Nephron progenitor cell (in vitro differentiated cells): ENCODE measurements around the gene CRY1.

Source experiments
- DNase-seq: peaks from one replicate; pipeline ENCODE4 v3.0.0; 2021
- H3K27ac Mint-ChIP-seq: 2 replicates; pipeline ENCODE4 v1.8.0; 2021; ENCODE audit warnings: mild to moderate bottlenecking, moderate library complexity, mixed read lengths
- H3K27me3 Mint-ChIP-seq: 2 replicates; pipeline ENCODE4 v1.8.0; 2021; ENCODE audit warnings: mild to moderate bottlenecking, low read depth, mixed read lengths; ENCODE audit not compliant: poor library complexity
- H3K36me3 Mint-ChIP-seq: 2 replicates; pipeline ENCODE4 v1.8.0; 2021; ENCODE audit warnings: low read depth, mixed read lengths
- H3K4me1 Mint-ChIP-seq: 2 replicates; pipeline ENCODE4 v1.8.0; 2021; ENCODE audit warnings: mixed read lengths
- H3K4me3 Mint-ChIP-seq: 2 replicates; pipeline ENCODE4 v1.8.0; 2021; ENCODE audit warnings: mild to moderate bottlenecking, moderate library complexity, mixed read lengths
- H3K9me3 Mint-ChIP-seq: 2 replicates; pipeline ENCODE4 v1.8.0; 2021; ENCODE audit warnings: mild to moderate bottlenecking, moderate library complexity, mixed read lengths
- TF ChIP-seq, protein P1 (sequence below): fragments of 200-600 bp; sonication (generic); IDR thresholded peaks from 2 replicates; pipeline ENCODE4 v1.5.0; 2021; ENCODE audit warnings: antibody characterized with exemption

CRY1 gene

DNA sequence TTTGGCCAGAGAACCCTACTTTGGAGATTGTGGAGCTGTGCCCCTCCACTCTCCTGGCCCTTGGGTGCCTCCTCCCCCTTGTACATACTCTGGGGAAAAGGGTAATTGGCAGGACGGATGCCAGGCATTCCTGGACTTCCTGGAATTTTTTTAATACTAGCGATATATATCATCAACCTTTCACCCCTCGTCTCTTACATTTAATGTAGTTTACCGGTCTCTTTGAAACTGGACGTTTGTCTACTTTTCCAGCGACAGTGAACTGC lies 767 bp upstream of the CRY1 start:
- Mint-ChIP-seq H3K27ac (peak overlapping the region; percentile 100), H3K4me1 (peaks cover 12% of the 10 kb centered on the region), H3K27me3 (peaks cover 10% of the 10 kb centered on the region), H3K9me3 (peaks cover 20% of the 10 kb centered on the region), H3K4me3 (no peak overlapping the region), H3K36me3 (peaks cover 7% of the 10 kb centered on the region)
- TF ChIP-seq, protein P1, sequence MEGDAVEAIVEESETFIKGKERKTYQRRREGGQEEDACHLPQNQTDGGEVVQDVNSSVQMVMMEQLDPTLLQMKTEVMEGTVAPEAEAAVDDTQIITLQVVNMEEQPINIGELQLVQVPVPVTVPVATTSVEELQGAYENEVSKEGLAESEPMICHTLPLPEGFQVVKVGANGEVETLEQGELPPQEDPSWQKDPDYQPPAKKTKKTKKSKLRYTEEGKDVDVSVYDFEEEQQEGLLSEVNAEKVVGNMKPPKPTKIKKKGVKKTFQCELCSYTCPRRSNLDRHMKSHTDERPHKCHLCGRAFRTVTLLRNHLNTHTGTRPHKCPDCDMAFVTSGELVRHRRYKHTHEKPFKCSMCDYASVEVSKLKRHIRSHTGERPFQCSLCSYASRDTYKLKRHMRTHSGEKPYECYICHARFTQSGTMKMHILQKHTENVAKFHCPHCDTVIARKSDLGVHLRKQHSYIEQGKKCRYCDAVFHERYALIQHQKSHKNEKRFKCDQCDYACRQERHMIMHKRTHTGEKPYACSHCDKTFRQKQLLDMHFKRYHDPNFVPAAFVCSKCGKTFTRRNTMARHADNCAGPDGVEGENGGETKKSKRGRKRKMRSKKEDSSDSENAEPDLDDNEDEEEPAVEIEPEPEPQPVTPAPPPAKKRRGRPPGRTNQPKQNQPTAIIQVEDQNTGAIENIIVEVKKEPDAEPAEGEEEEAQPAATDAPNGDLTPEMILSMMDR: no peak
- DNase-seq: no peak

DNA sequence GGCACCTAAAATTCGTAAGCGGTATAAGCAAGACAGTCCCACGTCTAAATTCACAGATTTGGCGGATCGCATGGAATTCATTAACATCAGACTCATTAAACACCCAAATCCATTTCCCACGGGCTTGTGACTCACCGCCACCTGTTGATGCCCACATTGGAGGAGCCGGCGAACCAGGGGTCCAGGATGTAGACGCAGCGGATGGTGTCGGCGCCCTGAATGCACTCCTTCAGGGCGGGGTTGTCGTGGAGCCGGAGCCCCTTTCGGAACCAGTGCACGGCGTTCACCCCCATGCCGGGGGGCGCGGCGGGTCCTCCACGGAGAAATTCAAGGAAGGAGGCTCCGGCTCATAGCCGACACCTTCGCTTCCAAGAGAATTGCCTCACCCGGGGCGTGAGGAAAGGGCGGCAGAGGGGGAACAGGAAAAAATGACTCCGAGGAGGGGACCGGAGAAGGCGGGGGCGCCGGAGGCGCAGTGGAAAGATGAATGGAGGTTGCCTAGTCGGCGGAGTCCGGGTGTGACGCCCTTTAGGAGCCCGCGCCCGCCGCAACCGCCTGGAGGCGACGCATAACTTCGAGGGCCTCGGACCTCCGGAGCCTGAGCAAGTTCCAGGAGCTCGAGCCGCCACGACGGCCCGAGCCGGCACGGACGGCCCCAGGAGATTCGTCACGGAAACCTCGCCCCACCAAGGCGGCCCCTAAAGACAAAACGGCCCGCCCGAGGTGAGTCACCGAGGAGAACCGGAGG lies 506 bp downstream of the CRY1 start:
- Mint-ChIP-seq H3K27me3 (peaks cover 3% of the 10 kb centered on the region), H3K27ac (no peak overlapping the region), H3K4me1 (peaks cover 12% of the 10 kb centered on the region), H3K36me3 (peaks cover 17% of the 10 kb centered on the region), H3K4me3 (no peak overlapping the region), H3K9me3 (peaks cover 20% of the 10 kb centered on the region)
- DNase-seq: peak; percentile 61
- TF ChIP-seq, protein P1: no peak

DNA sequence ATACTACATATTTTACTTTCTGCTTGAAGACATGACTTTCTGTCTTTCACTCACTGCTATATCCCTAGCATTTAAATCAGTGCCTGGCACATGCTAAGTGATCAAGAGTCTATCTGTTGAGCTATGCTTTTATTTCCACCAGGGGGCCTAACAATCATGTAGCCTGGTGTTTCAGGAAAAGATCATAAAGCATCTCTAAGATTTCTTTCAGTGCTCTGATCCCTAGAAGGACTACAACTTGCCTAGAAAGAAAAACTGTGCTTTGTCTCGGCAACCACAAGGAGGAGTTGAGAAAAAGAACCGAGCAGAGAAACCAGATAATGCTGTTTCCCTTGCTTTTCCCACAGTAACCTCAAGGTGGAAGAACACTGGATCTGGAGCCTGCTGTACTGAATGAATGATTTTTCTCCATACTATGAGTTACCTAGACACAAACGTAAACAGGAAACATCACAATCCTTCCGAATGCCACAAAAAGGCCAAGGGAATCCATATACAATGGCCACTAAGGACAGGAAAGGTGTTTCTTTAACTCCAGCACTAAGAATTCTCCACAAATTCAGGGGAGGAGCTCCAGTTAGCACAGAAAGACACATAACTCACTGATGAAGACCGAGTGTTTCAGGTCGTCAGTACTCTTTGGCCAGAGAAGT lies 1.2 kb downstream of the CRY1 start:
- DNase-seq: peak; percentile 26
- no peak overlapping the region for H3K27ac Mint-ChIP-seq
- H3K4me3 Mint-ChIP-seq: no peak overlapping the region
- H3K36me3 Mint-ChIP-seq: peaks cover 22% of the 10 kb centered on the region
- peaks cover 3% of the 10 kb centered on the region for H3K27me3 Mint-ChIP-seq
- TF ChIP-seq, protein P1: peak; percentile 77
- H3K4me1 Mint-ChIP-seq: peaks cover 12% of the 10 kb centered on the region
- peaks cover 13% of the 10 kb centered on the region for H3K9me3 Mint-ChIP-seq

DNA sequence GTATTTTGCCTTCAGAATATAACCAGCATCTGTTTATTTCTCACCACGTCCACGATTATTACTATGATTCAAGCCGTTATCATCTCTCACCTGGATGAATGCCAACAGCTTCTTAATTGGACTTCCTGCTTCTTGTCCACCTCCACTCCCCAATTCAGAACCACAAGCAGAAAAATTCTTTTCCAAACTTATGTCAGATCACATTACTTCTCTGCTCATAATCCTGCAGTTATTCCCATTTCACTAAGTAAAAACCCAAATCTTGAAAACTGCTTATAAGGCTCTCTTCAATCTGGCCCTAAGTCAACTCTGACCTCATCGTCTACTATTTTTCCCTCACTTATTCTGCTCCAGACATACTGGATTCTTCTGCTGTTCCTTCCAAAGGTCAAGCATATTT lies 2.0 kb downstream of the CRY1 start:
- H3K9me3 Mint-ChIP-seq: peaks cover 9% of the 10 kb centered on the region
- TF ChIP-seq, protein P1: no peak
- H3K27ac Mint-ChIP-seq: no peak overlapping the region
- peaks cover 29% of the 10 kb centered on the region for H3K36me3 Mint-ChIP-seq
- DNase-seq: no peak
- H3K4me3 Mint-ChIP-seq: no peak overlapping the region
- peaks cover 3% of the 10 kb centered on the region for H3K27me3 Mint-ChIP-seq
- H3K4me1 Mint-ChIP-seq: peaks cover 12% of the 10 kb centered on the region

DNA sequence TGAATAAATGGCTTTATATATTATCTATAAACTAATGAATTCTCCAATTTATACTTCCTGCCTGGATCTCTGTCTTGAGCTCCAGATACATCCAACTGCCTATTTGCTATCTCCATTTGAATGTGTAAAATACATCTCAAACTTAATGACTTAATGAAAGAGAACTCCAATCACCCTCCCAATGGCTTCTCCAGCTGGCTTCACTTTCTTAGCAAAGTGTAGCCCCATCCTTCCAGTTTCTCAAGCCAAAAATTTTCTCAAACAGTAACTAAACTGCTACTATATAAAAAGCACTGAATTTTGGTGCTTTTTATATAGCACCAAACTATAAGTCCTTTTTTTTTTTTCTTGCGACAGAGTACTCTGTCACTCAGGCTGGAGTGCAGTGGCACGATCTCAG lies 2.6 kb downstream of the CRY1 start:
- peaks cover 3% of the 10 kb centered on the region for H3K27me3 Mint-ChIP-seq
- H3K36me3 Mint-ChIP-seq: peaks cover 27% of the 10 kb centered on the region
- no peak for DNase-seq
- no peak overlapping the region for H3K4me3 Mint-ChIP-seq
- peaks cover 2% of the 10 kb centered on the region for H3K9me3 Mint-ChIP-seq
- peaks cover 12% of the 10 kb centered on the region for H3K4me1 Mint-ChIP-seq
- H3K27ac Mint-ChIP-seq: no peak overlapping the region
- TF ChIP-seq, protein P1: no peak

DNA sequence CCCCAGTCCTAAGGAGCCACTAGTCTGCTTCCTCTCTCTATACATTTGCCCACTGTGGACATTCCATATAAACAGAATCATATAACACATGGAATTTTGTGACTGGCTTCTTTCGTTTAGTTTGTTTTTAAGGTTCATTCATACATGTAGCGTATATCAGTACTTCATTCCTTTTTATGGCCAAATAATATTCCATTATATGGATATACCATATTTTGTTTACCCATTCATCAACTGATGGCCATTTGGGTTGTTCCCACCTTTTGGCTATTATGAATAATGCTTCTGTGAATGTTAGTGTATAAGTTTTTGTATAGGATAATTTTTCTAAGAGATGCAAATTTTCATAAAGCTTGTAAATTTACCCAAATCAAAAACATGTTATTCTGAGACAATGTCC lies 4.4 kb downstream of the CRY1 start:
- Mint-ChIP-seq H3K4me3 (no peak overlapping the region), H3K36me3 (peaks cover 34% of the 10 kb centered on the region), H3K27me3 (no peaks in the 10 kb centered on the region), H3K27ac (no peak overlapping the region), H3K9me3 (peaks cover 16% of the 10 kb centered on the region), H3K4me1 (peaks cover 3% of the 10 kb centered on the region)
- TF ChIP-seq, protein P1: no peak
- no peak for DNase-seq
